Naive thymus-derived CD4-positive, alpha-beta T cell (primary cell): ENCODE results near the gene CTXN1. TPM values are rescaled to one million over a fixed set of nuclear protein-coding genes. Genes with fewer than 3 reads are reported as not detected.

Experiments used
- ATAC-seq: fragments of 150-1000 bp; cut with Tn5 transposase; 2 replicates; pipeline ENCODE4 v1.10.0; 2021; ENCODE audit warnings: mild to moderate bottlenecking, moderate library complexity
- CTCF ChIA-PET: fragments of 350-600 bp; sonication (Branson Sonifier 250); formaldehyde crosslinking; loops from one replicate; lab custom pipeline; 2021; ENCODE audit warnings: antibody characterized with exemption; lab: Charles Lee
- POLR2A ChIA-PET: fragments of 350-600 bp; sonication (Branson Sonifier 250); formaldehyde crosslinking; loops from one replicate; lab custom pipeline; 2021; ENCODE audit warnings: antibody characterized with exemption, inconsistent platforms; lab: Charles Lee
- DNase-seq, 9 donors: peaks; one replicate each; pipeline versions ENCODE4 v3.0.0 to v3.0.0-alpha.2; 2020 to 2022; ENCODE audit warnings: mixed read lengths in 1 of 9
- H3K27ac ChIP-seq: one replicate; pipeline ENCODE4 v1.7.0; 2013; ENCODE audit warnings: mild to moderate bottlenecking, low read depth, low read length, moderate library complexity
- H3K27me3 ChIP-seq, 2 donors: one replicate each; pipeline ENCODE4 v1.7.0; 2013; ENCODE audit warnings: low read length in 2 of 2, mild to moderate bottlenecking in 2 of 2, moderate library complexity in 2 of 2; ENCODE audit not compliant: control insufficient read depth in 2 of 2, insufficient read depth in 2 of 2
- H3K36me3 ChIP-seq, 3 experiments: 1 replicate in 2 of 3; 2 replicates in 1 of 3; pipeline ENCODE4 v1.7.0; 2013; ENCODE audit warnings: low read length in 3 of 3, mild to moderate bottlenecking in 3 of 3, moderate library complexity in 1 of 3; ENCODE audit not compliant: insufficient read depth in 3 of 3, control insufficient read depth in 2 of 3
- H3K4me1 ChIP-seq, 2 donors: one replicate each; pipeline ENCODE4 v1.7.0; 2013; ENCODE audit warnings: low read length in 2 of 2, mild to moderate bottlenecking in 2 of 2, moderate library complexity in 1 of 2; ENCODE audit not compliant: control insufficient read depth in 2 of 2, insufficient read depth in 2 of 2
- H3K4me3 ChIP-seq: 2 replicates; pipeline ENCODE4 v1.7.0; 2013; ENCODE audit warnings: mild to moderate bottlenecking, low read length
- H3K9me3 ChIP-seq, 3 experiments: 1 replicate in 2 of 3; 2 replicates in 1 of 3; pipeline ENCODE4 v1.7.0; 2013; ENCODE audit warnings: low read length in 3 of 3; ENCODE audit not compliant: control insufficient read depth in 2 of 3
- H3K27ac Mint-ChIP-seq, 9 donors: one replicate each; pipeline ENCODE4 v1.8.0; 2020 to 2022; ENCODE audit warnings: mixed read lengths in 9 of 9, mild to moderate bottlenecking in 8 of 9, moderate library complexity in 5 of 9, inconsistent platforms in 2 of 9
- H3K27me3 Mint-ChIP-seq, 5 donors: one replicate each; pipeline ENCODE4 v1.8.0; 2021 to 2022; ENCODE audit warnings: mixed read lengths in 5 of 5, mild to moderate bottlenecking in 1 of 5
- H3K36me3 Mint-ChIP-seq, 5 donors: one replicate each; pipeline ENCODE4 v1.8.0; 2020 to 2022; ENCODE audit warnings: mixed read lengths in 5 of 5, mild to moderate bottlenecking in 3 of 5, inconsistent platforms in 1 of 5
- H3K4me1 Mint-ChIP-seq, 7 donors: one replicate each; pipeline ENCODE4 v1.8.0; 2020 to 2022; ENCODE audit warnings: mixed read lengths in 7 of 7, mild to moderate bottlenecking in 3 of 7, inconsistent platforms in 1 of 7
- H3K4me3 Mint-ChIP-seq, 10 donors: one replicate each; pipeline ENCODE4 v1.8.0; 2020 to 2022; ENCODE audit warnings: mild to moderate bottlenecking in 10 of 10, mixed read lengths in 10 of 10, moderate library complexity in 6 of 10, inconsistent platforms in 2 of 10
- H3K9me3 Mint-ChIP-seq, 11 donors: one replicate each; pipeline ENCODE4 v1.8.0; 2020 to 2022; ENCODE audit warnings: mixed read lengths in 11 of 11, mild to moderate bottlenecking in 4 of 11, inconsistent platforms in 1 of 11, moderate library complexity in 1 of 11
- intact Hi-C, 2 donors: fragments of 100-400 bp; cut with micrococcal nuclease; formaldehyde crosslinking; loops; one replicate each; pipeline ENCODE4 v1.15.1; 2023
- polyA plus RNA-seq, 2 donors: library from polyadenylated mRNA; unstranded; fragments of 300-500 nt; fragmentation: Illumina TruSeq; gene quantifications; one replicate each; pipeline ENCODE4 v1.2.3, GENCODE V29; 2021
- total RNA-seq, 6 experiments: library from RNA in 5 of 6; stranded (reverse) in 5 of 6; gene quantifications; 1 replicate in 5 of 6; 2 replicates in 1 of 6; pipeline ENCODE4 v1.2.3 and lab custom pipeline; 2021 to 2026

The CTXN1 gene
- total and polyA plus RNA-seq, 7 experiments from 2014 or later = 0.32 TPM; not detected in 6

- CTCF ChIA-PET = interaction anchor here (0.5 to 0.6 kb wide), 2 partner anchors 11 to 85 kb away, joined by 3 to 7 read pairs; no protein-coding TSS in a partner anchor
- intact Hi-C loops = loop anchor here in 1 of 2 donors (10.0 kb wide), 1 partner anchor 1796 kb away; the partner anchor contains the start of gene RFX2
- Mint-ChIP-seq H3K4me1 (peaks cover 2 to 24% (median 12%) of the 10 kb centered on the region in 7 donors), H3K27ac (no peak overlapping the region), H3K9me3 (peaks cover 0 to under 1% (median 0%) of the 10 kb centered on the region in 11 donors), H3K36me3 (peaks cover 4 to 22% (median 10%) of the 10 kb centered on the region in 5 donors), H3K27me3 (peaks cover 0 to 11% (median 3%) of the 10 kb centered on the region in 5 donors), H3K4me3 (no peak overlapping the region)
- Histone ChIP-seq H3K4me3 (no peak overlapping the region), H3K27me3 (peaks cover 0 to 3% of the 10 kb centered on the region in 2 donors), H3K9me3 (no peaks in the 10 kb centered on the region), H3K4me1 (peaks cover 1 to 3% of the 10 kb centered on the region in 2 donors), H3K36me3 (peaks cover 0 to 59% (median 4%) of the 10 kb centered on the region in 3 experiments), H3K27ac (no peak overlapping the region)
- POLR2A ChIA-PET = no interaction called here
- DNase-seq (no peak), ATAC-seq (no peak)
These were observed 15.4 kb downstream of the CTXN1 start for GRCh38 chr19:7910321-7911161.

- peaks cover 11 to 12% of the 10 kb centered on the region in 2 donors for H3K4me1 ChIP-seq
- Mint-ChIP-seq H3K4me3 (no peak overlapping the region), H3K27ac (no peak overlapping the region), H3K9me3 (peaks cover 0 to 2% (median 0%) of the 10 kb centered on the region in 11 donors), H3K27me3 (peaks cover 0 to 4% (median 0%) of the 10 kb centered on the region in 5 donors), H3K36me3 (peaks cover 5 to 29% (median 10%) of the 10 kb centered on the region in 5 donors), H3K4me1 (peaks cover 12 to 31% (median 20%) of the 10 kb centered on the region in 7 donors)
- H3K36me3 ChIP-seq = peaks cover 0 to 63% (median 4%) of the 10 kb centered on the region in 3 experiments
- no peak overlapping the region for H3K27ac ChIP-seq
- no peaks in the 10 kb centered on the region for H3K9me3 ChIP-seq
- intact Hi-C loops = loop anchor here in 1 of 2 donors (10.0 kb wide), 1 partner anchor 1795 kb away; the partner anchor contains the start of gene RFX2
- no peak for DNase-seq
- POLR2A ChIA-PET = no interaction called here
- no peaks in the 10 kb centered on the region for H3K27me3 ChIP-seq
- CTCF ChIA-PET = no interaction called here
- H3K4me3 ChIP-seq = no peak overlapping the region
- ATAC-seq = no peak
These were observed 16.4 kb downstream of the CTXN1 start for GRCh38 chr19:7909471-7910067.

- Mint-ChIP-seq H3K9me3 (peaks cover 0 to 2% (median 0%) of the 10 kb centered on the region in 11 donors), H3K27me3 (no peaks in the 10 kb centered on the region), H3K4me1 (peaks cover 12 to 33% (median 21%) of the 10 kb centered on the region in 7 donors), H3K27ac (no peak overlapping the region), H3K36me3 (peaks cover 5 to 29% (median 11%) of the 10 kb centered on the region in 5 donors), H3K4me3 (no peak overlapping the region)
- POLR2A ChIA-PET = interaction anchor here (0.6 to 1.6 kb wide), 2 partner anchors 11 to 19 kb away, joined by 4 to 8 read pairs; partner anchors contain the start of gene SNAPC2
- ATAC-seq (no peak), DNase-seq (no peak)
- Histone ChIP-seq H3K27ac (no peak overlapping the region), H3K27me3 (no peaks in the 10 kb centered on the region), H3K9me3 (no peaks in the 10 kb centered on the region), H3K36me3 (peaks cover 0 to 63% (median 4%) of the 10 kb centered on the region in 3 experiments), H3K4me3 (no peak overlapping the region), H3K4me1 (peaks cover 15 to 17% of the 10 kb centered on the region in 2 donors)
- CTCF ChIA-PET = interaction anchor here (1.3 kb wide), 1 partner anchor 9 kb away, joined by 3 read pairs; no protein-coding TSS in a partner anchor
- intact Hi-C loops = no loop called here
These were observed 17.0 kb downstream of the CTXN1 start for GRCh38 chr19:7908742-7909461.

GRCh38 chr19:7908078-7908699, 17.7 kb downstream of the CTXN1 start:
- intact Hi-C loops = no loop called here
- CTCF ChIA-PET = interaction anchor here (1.3 kb wide), 1 partner anchor 10 kb away, joined by 3 read pairs; no protein-coding TSS in a partner anchor

GRCh38 chr19:7907544-7907943, 18.4 kb downstream of the CTXN1 start:
- Mint-ChIP-seq H3K36me3 (peaks cover 0 to 24% (median 7%) of the 10 kb centered on the region in 5 donors), H3K27ac (no peak overlapping the region), H3K9me3 (peaks cover 0 to 8% (median 0%) of the 10 kb centered on the region in 11 donors), H3K4me1 (peaks cover 12 to 35% (median 26%) of the 10 kb centered on the region in 7 donors), H3K27me3 (peaks cover 0 to 3% (median 0%) of the 10 kb centered on the region in 5 donors), H3K4me3 (peak overlapping the region in 1 of 10 donors; percentile 23)
- Histone ChIP-seq H3K27ac (no peak overlapping the region), H3K4me3 (no peak overlapping the region), H3K4me1 (peaks cover 19 to 22% of the 10 kb centered on the region in 2 donors), H3K36me3 (peaks cover 0 to 56% (median 4%) of the 10 kb centered on the region in 3 experiments), H3K9me3 (no peaks in the 10 kb centered on the region), H3K27me3 (no peaks in the 10 kb centered on the region)
- intact Hi-C loops = no loop called here
- DNase-seq (no peak), ATAC-seq (no peak)
- ChIA-PET CTCF (interaction anchor here (1.3 kb wide), 1 partner anchor 10 kb away, joined by 3 read pairs; no protein-coding TSS in a partner anchor), POLR2A (interaction anchor here (0.7 to 1.6 kb wide), 2 partner anchors 13 to 247 kb away, joined by 3 to 8 read pairs; partner anchors contain the start of gene SNAPC2)

More at GRCh38 chr19:7908078-7908699, 17.7 kb downstream of the CTXN1 start:
- H3K4me1 Mint-ChIP-seq = peaks cover 12 to 33% (median 25%) of the 10 kb centered on the region in 7 donors
- Histone ChIP-seq H3K4me3 (no peak overlapping the region), H3K9me3 (no peaks in the 10 kb centered on the region), H3K27ac (no peak overlapping the region), H3K27me3 (no peaks in the 10 kb centered on the region), H3K36me3 (peaks cover 0 to 62% (median 4%) of the 10 kb centered on the region in 3 experiments), H3K4me1 (peaks cover 15 to 17% of the 10 kb centered on the region in 2 donors)
- peaks cover 0 to 3% (median 0%) of the 10 kb centered on the region in 5 donors for H3K27me3 Mint-ChIP-seq
- peak overlapping the region in 1 of 10 donors; percentile 23 for H3K4me3 Mint-ChIP-seq
- peaks cover 0 to 5% (median 0%) of the 10 kb centered on the region in 11 donors for H3K9me3 Mint-ChIP-seq
- no peak for ATAC-seq
- no peak for DNase-seq
- peaks cover 5 to 29% (median 12%) of the 10 kb centered on the region in 5 donors for H3K36me3 Mint-ChIP-seq
- POLR2A ChIA-PET = interaction anchor here (0.6 to 1.6 kb wide), 3 partner anchors 12 to 247 kb away, joined by 3 to 8 read pairs (median 4); partner anchors contain the start of gene SNAPC2
- H3K27ac Mint-ChIP-seq = no peak overlapping the region
